RWPE1 (cell line): ENCODE measurements around the gene AIRE.

Experiments used
- CTCF ChIA-PET: fragments of 350-600 bp; sonication (Branson Sonifier 250); formaldehyde crosslinking; extraction: SDS; loops from one replicate; lab custom pipeline; 2021; lab: Yijun Ruan, JAX
- POLR2A ChIA-PET: fragments of 400-600 bp; formaldehyde crosslinking; extraction: SDS; loops from one replicate; lab custom pipeline; 2020; ENCODE audit warnings: antibody characterized with exemption; ENCODE audit not compliant: low non-redundant PET; lab: Yijun Ruan, JAX
- DNase-seq: peaks from one replicate; pipeline ENCODE4 v3.0.0; 2012; ENCODE audit warnings: low spot score
- H3K27ac ChIP-seq: fragments of 450-650 bp; 2 replicates; pipeline ENCODE4 v1.5.1; 2017
- TF ChIP-seq, protein P1 (sequence below): fragments of 450-650 bp; conservative IDR thresholded peaks from 2 replicates; pipeline ENCODE4 v1.5.1; 2017; ENCODE audit warnings: low read depth, mild to moderate bottlenecking

Gene AIRE

DNA sequence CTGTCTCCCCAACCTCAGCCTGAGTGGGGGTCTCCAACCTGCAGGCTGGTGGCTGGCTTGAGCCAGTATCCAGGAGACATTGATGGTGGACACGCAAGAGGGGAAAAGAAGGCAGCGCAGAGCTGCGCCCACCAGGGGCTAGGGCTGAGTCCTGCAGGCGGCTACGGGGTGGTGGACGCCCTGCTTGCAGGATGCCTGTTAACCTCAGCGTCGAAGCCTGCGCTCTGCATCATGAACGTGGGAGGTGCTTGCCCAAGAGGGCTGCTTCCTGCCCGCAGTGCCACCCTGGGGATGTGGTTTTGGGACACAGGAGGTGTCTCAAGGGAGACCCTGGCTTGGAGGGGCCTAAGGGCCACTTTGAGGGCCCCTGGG lies 41.9 kb downstream of the AIRE start:
- POLR2A ChIA-PET: no interaction called here
- H3K27ac ChIP-seq: no peak overlapping the region
- TF ChIP-seq, protein P1, sequence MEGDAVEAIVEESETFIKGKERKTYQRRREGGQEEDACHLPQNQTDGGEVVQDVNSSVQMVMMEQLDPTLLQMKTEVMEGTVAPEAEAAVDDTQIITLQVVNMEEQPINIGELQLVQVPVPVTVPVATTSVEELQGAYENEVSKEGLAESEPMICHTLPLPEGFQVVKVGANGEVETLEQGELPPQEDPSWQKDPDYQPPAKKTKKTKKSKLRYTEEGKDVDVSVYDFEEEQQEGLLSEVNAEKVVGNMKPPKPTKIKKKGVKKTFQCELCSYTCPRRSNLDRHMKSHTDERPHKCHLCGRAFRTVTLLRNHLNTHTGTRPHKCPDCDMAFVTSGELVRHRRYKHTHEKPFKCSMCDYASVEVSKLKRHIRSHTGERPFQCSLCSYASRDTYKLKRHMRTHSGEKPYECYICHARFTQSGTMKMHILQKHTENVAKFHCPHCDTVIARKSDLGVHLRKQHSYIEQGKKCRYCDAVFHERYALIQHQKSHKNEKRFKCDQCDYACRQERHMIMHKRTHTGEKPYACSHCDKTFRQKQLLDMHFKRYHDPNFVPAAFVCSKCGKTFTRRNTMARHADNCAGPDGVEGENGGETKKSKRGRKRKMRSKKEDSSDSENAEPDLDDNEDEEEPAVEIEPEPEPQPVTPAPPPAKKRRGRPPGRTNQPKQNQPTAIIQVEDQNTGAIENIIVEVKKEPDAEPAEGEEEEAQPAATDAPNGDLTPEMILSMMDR: no peak
- CTCF ChIA-PET: no interaction called here
- no peak for DNase-seq

DNA sequence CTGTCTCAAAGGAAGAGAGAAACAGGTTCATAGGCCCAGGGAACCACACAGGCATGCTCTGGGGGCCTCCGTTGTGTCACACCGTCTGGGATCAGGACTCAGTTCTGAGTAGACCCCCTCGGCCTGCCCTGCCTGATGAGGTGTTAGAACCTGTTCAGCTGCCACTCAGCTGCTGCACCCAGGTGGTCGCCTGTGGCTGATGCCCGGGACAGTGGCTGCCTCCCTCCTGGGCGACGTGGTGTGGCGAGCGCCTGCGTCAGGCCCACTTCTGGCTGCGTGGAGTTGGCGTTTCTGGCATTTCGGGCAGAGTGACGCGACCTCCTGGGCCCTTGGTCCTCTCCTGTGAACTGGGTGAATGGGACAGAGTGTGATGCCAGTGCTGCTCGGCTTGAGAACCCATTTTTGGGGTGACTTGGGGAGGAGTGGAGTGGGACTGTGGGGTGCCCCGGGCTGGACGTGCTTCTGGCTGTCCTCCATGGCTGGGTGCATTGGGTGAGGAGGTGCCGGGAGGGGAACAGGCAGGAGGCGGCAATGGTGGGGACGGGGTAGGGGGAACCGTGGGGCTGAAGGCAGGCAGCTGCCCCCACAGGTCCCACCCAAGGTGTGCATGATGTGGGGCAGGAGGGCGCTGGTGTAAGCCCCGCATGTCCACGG lies 42.7 kb downstream of the AIRE start:
- POLR2A ChIA-PET: no interaction called here
- CTCF ChIA-PET: interaction anchor here (0.5 to 0.6 kb wide), 2 partner anchors 15 to 152 kb away, joined by 3 read pairs; no protein-coding TSS in a partner anchor

DNA sequence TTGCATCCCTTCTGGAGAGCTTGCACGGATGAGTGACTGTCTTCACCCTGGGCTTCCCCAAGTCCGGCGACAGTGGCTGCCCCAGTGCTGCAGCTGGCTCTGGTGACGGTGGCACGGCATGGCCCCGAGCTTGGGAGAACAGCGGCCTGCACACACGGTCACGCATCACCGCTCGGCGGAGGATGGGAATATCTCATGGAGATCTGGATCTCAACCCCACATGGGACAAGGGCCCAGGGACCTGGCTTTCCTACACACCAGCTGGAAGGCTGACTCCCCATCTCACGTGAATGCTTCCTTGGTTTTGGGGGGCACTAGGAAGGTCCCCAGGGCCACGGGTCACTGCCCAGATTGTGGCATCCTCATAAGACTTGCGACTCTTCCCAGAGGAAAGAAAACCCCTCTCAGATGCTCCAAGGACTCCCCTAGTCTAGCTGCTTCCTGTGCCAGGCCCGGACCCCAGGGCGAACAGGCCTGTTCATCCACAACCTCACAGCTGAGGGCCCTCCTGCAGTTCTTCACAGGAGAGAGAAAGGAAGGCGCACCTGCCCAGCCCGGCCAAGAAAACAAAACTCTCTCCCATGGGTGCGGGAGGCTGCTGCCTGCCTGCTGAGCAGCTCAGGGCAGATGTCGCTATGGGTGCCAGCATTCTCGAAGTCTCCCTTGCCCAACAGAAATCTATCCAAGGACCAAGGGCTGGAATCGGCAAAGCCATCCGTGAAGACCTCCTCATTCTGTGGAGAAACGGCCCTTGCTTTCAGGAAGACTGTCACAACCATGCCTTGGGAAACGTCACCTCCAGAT lies 43.6 kb downstream of the AIRE start:
- DNase-seq: no peak
- 0 out of 2 replicates have a peak overlapping the region, but pooled peaks have one; percentile 3 for H3K27ac ChIP-seq
- TF ChIP-seq, protein P1: no peak
- ChIA-PET CTCF (interaction anchor here (0.5 to 0.6 kb wide), 4 partner anchors 16 to 629 kb away, joined by 3 read pairs; no protein-coding TSS in a partner anchor), POLR2A (no interaction called here)

More for the DNA sequence above, 42.7 kb downstream of the AIRE start:
- no peak overlapping the region for H3K27ac ChIP-seq
- no peak for DNase-seq
- TF ChIP-seq, protein P1: no peak

DNA sequence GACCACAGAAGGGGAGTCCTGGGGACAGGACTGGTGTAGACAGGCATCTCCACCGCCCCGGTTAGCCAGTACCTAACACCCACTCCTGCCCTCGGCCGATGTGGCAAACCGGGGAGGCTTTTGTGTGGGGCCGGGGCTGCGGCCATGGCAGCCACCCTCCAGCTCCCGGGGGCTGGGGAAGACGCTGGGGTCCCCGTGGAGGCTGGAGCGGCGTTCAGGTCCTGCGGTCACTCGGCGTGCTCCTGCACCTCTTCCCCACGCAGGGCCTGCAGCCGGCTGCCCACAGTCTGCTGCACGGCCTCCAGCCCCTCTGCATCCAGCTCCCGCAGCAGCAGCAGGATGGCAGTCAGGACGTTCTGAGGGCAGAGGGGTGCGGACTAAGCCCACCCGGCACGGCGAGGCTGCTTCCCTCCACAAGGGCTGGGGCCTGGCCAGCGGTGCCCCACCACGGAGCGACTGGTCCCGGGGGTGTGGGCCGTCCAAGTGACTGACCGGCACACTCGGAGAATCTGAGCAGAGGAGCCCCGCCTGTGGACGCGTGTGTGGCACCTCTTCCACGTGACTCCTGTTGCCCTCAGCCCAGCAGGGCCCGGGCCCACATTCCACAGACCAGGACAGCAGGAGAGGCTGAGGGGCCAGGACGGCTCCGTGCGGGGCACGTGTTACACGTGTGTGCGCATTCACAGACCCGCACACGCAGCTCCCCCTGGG lies 44.5 kb downstream of the AIRE start:
- POLR2A ChIA-PET: no interaction called here
- TF ChIP-seq, protein P1: no peak
- H3K27ac ChIP-seq: no peak overlapping the region
- CTCF ChIA-PET: interaction anchor here (0.6 kb wide), 1 partner anchor 463 kb away, joined by 3 read pairs; no protein-coding TSS in a partner anchor
- no peak for DNase-seq

DNA sequence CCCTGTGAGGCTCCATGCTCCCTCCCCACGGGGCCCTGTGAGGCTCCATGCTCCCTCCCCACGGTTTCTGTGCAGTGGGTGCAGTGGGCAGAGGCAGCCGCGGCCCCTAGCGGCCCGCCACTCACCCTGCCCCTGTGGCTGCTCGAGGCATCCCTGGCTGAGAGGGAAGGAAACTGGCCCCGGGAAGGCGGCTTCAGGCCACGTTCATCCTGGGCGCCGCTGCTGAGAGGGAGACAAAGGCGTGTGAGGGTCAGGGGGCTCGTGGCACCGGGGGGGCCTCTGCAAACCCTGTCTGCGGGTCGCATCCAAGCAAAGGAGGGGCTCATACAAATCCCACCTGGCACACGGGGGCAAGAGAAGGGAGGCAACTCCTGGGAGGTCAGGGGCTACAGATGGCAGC lies 45.0 kb downstream of the AIRE start:
- ChIA-PET POLR2A (no interaction called here), CTCF (interaction anchor here (0.5 kb wide), 1 partner anchor 121 kb away, joined by 3 read pairs; no protein-coding TSS in a partner anchor)
- no peak for DNase-seq
- no peak overlapping the region for H3K27ac ChIP-seq
- TF ChIP-seq, protein P1: no peak

DNA sequence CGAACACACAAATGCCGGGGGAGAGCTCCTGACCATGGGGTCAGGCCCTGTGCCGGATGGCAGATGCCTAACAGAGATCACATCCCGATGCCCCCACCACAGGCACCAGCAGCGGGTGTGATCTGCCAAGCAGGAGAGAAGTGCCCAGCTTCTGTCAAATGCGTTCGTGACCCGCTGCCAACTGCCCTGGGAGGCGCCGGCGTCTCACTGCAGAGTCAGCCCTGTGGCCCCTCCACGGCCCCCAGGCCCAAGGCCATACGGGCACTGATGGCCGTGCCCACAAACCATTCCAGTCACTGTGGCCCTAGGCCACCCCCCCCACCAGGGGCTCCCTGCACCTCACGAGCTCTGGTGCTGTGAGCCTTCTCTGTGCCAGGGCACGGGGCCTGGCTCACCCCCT lies 45.5 kb downstream of the AIRE start:
- CTCF ChIA-PET: interaction anchor here (0.5 to 0.7 kb wide), 2 partner anchors 120 to 316 kb away, joined by 3 read pairs; no protein-coding TSS in a partner anchor

More for the DNA sequence above, 45.5 kb downstream of the AIRE start:
- no peak for DNase-seq
- POLR2A ChIA-PET: no interaction called here
- TF ChIP-seq, protein P1: no peak
- H3K27ac ChIP-seq: no peak overlapping the region
